OCI-LY1 (cell line): ENCODE data around the gene LTBP2.

Experiments
- H2AFZ ChIP-seq: fragments of 200-600 bp; sonication (generic), shearing (Covaris generic); 2 replicates; pipeline ENCODE4 v1.6.0; 2014; ENCODE audit warnings: antibody characterized with exemption, mild to moderate bottlenecking, low read length
- H3F3A ChIP-seq: fragments of 200-600 bp; sonication (generic), shearing (Covaris generic); 2 replicates; pipeline ENCODE4 v1.6.0; 2014; ENCODE audit warnings: mild to moderate bottlenecking, antibody characterized with exemption, low read length, moderate library complexity; ENCODE audit not compliant: insufficient read depth
- H3K27ac ChIP-seq: fragments of 200-600 bp; sonication (generic); 2 replicates; pipeline ENCODE4 v1.5.1; 2014; ENCODE audit warnings: low read length, mixed run types, mild to moderate bottlenecking, low read depth; ENCODE audit not compliant: poor library complexity, severe bottlenecking
- H3K27me3 ChIP-seq: fragments of 200-600 bp; sonication (generic); 2 replicates; pipeline ENCODE4 v1.6.0; 2014; ENCODE audit warnings: antibody characterized with exemption, mild to moderate bottlenecking, low read length, moderate library complexity; ENCODE audit not compliant: insufficient read depth
- H3K36me3 ChIP-seq: fragments of 200-600 bp; sonication (generic); 2 replicates; pipeline ENCODE4 v1.6.1; 2014; ENCODE audit warnings: mild to moderate bottlenecking, antibody characterized with exemption, low read length, moderate library complexity, mixed read lengths; ENCODE audit not compliant: insufficient read depth
- H3K4me1 ChIP-seq: fragments of 200-600 bp; sonication (generic); 2 replicates; pipeline ENCODE4 v1.5.1; 2014; ENCODE audit warnings: mild to moderate bottlenecking, low read length, moderate library complexity; ENCODE audit not compliant: insufficient read depth, severe bottlenecking
- H3K4me2 ChIP-seq: fragments of 200-600 bp; sonication (generic), shearing (Covaris generic); 2 replicates; pipeline ENCODE4 v1.6.1; 2014; ENCODE audit warnings: low read length
- H3K4me3 ChIP-seq: fragments of 200-600 bp; sonication (generic); 2 replicates; pipeline ENCODE4 v1.5.1; 2014; ENCODE audit warnings: low read length, low read depth, mild to moderate bottlenecking, mixed read lengths; ENCODE audit not compliant: poor library complexity, severe bottlenecking
- H3K79me2 ChIP-seq: fragments of 200-600 bp; shearing (Covaris generic); 2 replicates; pipeline ENCODE4 v1.6.1; 2016; ENCODE audit warnings: mixed run types, low read length, mixed read lengths; ENCODE audit not compliant: insufficient read depth
- H3K9ac ChIP-seq: fragments of 200-600 bp; sonication (generic), shearing (Covaris generic); 2 replicates; pipeline ENCODE4 v1.6.1; 2014; ENCODE audit warnings: mild to moderate bottlenecking, low read length, mixed read lengths
- H3K9me2 ChIP-seq: fragments of 200-600 bp; sonication (generic), shearing (Covaris generic); 2 replicates; pipeline ENCODE4 v1.6.1; 2014; ENCODE audit warnings: low read depth, mild to moderate bottlenecking, low read length, mixed read lengths
- H3K9me3 ChIP-seq: fragments of 200-600 bp; shearing (Covaris generic); 2 replicates; pipeline ENCODE4 v1.6.1; 2014; ENCODE audit warnings: low read length, mixed read lengths
- H4K20me1 ChIP-seq: fragments of 200-600 bp; sonication (generic), shearing (Covaris generic); 2 replicates; pipeline ENCODE4 v1.6.0; 2016; ENCODE audit warnings: mild to moderate bottlenecking, low read length; ENCODE audit not compliant: insufficient read depth
- CTCF ChIP-seq: fragments of 200-600 bp; sonication (generic), shearing (Covaris generic); IDR thresholded peaks from 2 replicates; pipeline ENCODE4 v1.5.1; 2017; ENCODE audit warnings: mild to moderate bottlenecking, antibody characterized with exemption, low read length, moderate library complexity, mixed read lengths
- EZH2 ChIP-seq: fragments of 200-600 bp; sonication (generic), shearing (Covaris generic); IDR thresholded peaks from 2 replicates; pipeline ENCODE4 v1.8.0; 2017; ENCODE audit warnings: borderline replicate concordance, mixed run types, mild to moderate bottlenecking, antibody characterized with exemption, low read length, moderate library complexity, mixed read lengths

The LTBP2 gene

GRCh38 chr14:74459976-74460375 is 152.1 kb downstream of the LTBP2 start:
- no peaks in the 10 kb centered on the region for H3K9me2 ChIP-seq
- no peaks in the 10 kb centered on the region for H3K9me3 ChIP-seq
- no peak overlapping the region for H3K27ac ChIP-seq
- H3K9ac ChIP-seq = no peak overlapping the region
- no peaks in the 10 kb centered on the region for H3K4me1 ChIP-seq
- H3K36me3 ChIP-seq = no peaks in the 10 kb centered on the region
- no peak overlapping the region for H3K4me3 ChIP-seq
- H3K79me2 ChIP-seq = no peaks in the 10 kb centered on the region
- TF ChIP-seq EZH2 (no peak), CTCF (no peak)
- no peaks in the 10 kb centered on the region for H3F3A ChIP-seq
- H3K27me3 ChIP-seq = peaks cover 4% of the 10 kb centered on the region; the same call in 1 of the 2 replicates
- H3K4me2 ChIP-seq = no peak overlapping the region
- H2AFZ ChIP-seq = no peak overlapping the region
- no peaks in the 10 kb centered on the region for H4K20me1 ChIP-seq

- H4K20me1 ChIP-seq = no peaks in the 10 kb centered on the region
- H3K4me1 ChIP-seq = no peaks in the 10 kb centered on the region
- H3F3A ChIP-seq = no peaks in the 10 kb centered on the region
- no peak overlapping the region for H2AFZ ChIP-seq
- H3K9me3 ChIP-seq = no peaks in the 10 kb centered on the region
- H3K4me3 ChIP-seq = no peak overlapping the region
- H3K36me3 ChIP-seq = no peaks in the 10 kb centered on the region
- H3K27ac ChIP-seq = no peak overlapping the region
- no peaks in the 10 kb centered on the region for H3K79me2 ChIP-seq
- no peak for TF ChIP-seq EZH2
- peak; percentile 60 for TF ChIP-seq CTCF
- H3K9me2 ChIP-seq = no peaks in the 10 kb centered on the region
- no peak overlapping the region for H3K9ac ChIP-seq
- no peak overlapping the region for H3K4me2 ChIP-seq
- peaks cover 4% of the 10 kb centered on the region for H3K27me3 ChIP-seq
Observed at GRCh38 chr14:74459289-74459946, 152.6 kb downstream of the LTBP2 start.

DNA sequence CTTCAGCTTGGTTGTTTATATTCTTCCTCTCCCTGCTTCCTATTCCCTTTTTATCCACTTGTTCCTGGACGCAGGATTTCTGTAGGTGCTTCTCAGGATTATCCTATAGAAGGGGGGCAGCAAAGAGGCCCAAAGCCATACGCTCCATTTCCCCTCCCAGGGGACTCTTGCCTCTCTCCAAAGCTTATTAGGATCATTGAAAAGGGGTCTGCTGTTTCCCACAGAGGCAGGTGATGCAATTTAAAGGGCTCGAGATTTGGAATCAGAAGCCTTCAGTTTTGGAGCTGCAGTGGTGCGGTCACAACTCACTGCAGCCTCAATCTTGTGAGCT is 154.5 kb downstream of the LTBP2 start:
- Histone ChIP-seq H3K4me2 (no peak overlapping the region), H3K4me1 (no peaks in the 10 kb centered on the region), H3K9me2 (no peaks in the 10 kb centered on the region), H4K20me1 (no peaks in the 10 kb centered on the region), H3K79me2 (no peaks in the 10 kb centered on the region), H3K36me3 (no peaks in the 10 kb centered on the region; the same call in 1 of the 2 replicates), H3K4me3 (no peak overlapping the region), H3K9me3 (peaks cover 4% of the 10 kb centered on the region), H3K9ac (no peak overlapping the region), H3K27ac (no peak overlapping the region), H3F3A (no peaks in the 10 kb centered on the region), H3K27me3 (peaks cover 4% of the 10 kb centered on the region), H2AFZ (no peak overlapping the region)
- TF ChIP-seq CTCF (no peak), EZH2 (no peak)
